A673 (cell line): ENCODE measurements around the gene C1orf159.

Experiments used
- CTCF ChIP-seq: fragments of 300-800, 200-600 bp; sonication (generic); conservative IDR thresholded peaks from 2 replicates; pipeline ENCODE4 v1.5.1; 2017; ENCODE audit warnings: low read depth, mild to moderate bottlenecking, antibody characterized with exemption, low read length, moderate library complexity, mixed read lengths
- EZH2 ChIP-seq: fragments of 200-600 bp; sonication (generic); IDR thresholded peaks from 2 replicates; pipeline ENCODE4 v1.6.1; 2017; ENCODE audit warnings: borderline replicate concordance, low read depth, mild to moderate bottlenecking, mixed read lengths, antibody characterized with exemption, low read length; ENCODE audit not compliant: poor library complexity, severe bottlenecking

GRCh38 chr1:1164701-1165451 lies 49.0 kb upstream of the C1orf159 start:
- TF ChIP-seq CTCF (no peak), EZH2 (no peak)
